Stimulated activated CD8-positive, alpha-beta memory T cell treated with anti-CD3 and anti-CD28 coated beads, Interleukin-7, amount 100 ng/mL, for 4 hours (primary cell): ENCODE data around the gene CSTF2T.

Source experiments
- DNase-seq, 2 donors: peaks; one replicate each; pipeline ENCODE4 v3.0.0-alpha.2; 2020; ENCODE audit warnings: low read depth in 2 of 2

The CSTF2T gene

DNA sequence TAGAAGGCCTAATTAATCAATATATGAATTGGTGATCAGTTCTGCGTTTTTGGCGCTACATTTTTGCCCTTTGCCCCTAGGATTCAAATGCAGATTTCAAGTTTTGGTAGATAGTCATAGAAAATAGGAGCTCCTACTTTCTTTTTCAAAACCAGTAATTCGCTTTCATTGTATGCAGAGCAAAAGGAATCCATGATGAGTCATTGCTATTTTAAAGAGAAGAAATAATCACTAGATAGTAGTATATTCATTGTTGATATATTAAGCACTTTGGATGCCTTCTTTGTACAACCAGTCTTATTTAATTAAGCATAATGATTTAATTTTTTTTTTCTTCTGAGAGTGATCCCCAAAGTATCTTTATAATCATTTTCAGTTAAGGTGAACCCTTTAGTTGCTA lies 50.3 kb downstream of the CSTF2T start:
- DNase-seq: no peak
